CD4-positive, CD25-positive, alpha-beta regulatory T cell (primary cell): Measurements from ENCODE around the gene ZNF771. TPM values are rescaled to one million over a fixed set of nuclear protein-coding genes. Genes with fewer than 3 reads are reported as not detected.

ENCODE experiments used
- ATAC-seq, 2 donors: fragments of 150-1000 bp; cut with Tn5 transposase; one replicate each; pipeline ENCODE4 v1.10.0; 2021; ENCODE audit warnings: low read depth in 2 of 2, moderate number of reproducible peaks in 2 of 2, moderate library complexity in 1 of 2
- DNase-seq, 3 donors: peaks; one replicate each; pipeline versions ENCODE4 v3.0.0 to v3.0.0-alpha.2; 2012 to 2022; ENCODE audit warnings: mixed read lengths in 1 of 3
- H3K27ac ChIP-seq: one replicate; pipeline ENCODE4 v1.7.0; 2013; ENCODE audit warnings: mild to moderate bottlenecking, low read length; ENCODE audit not compliant: insufficient read depth, poor library complexity, severe bottlenecking
- H3K27me3 ChIP-seq: one replicate; pipeline ENCODE4 v1.7.0; 2013; ENCODE audit warnings: low read length; ENCODE audit not compliant: control insufficient read depth, insufficient read depth
- H3K36me3 ChIP-seq: one replicate; pipeline ENCODE4 v1.7.0; 2013; ENCODE audit warnings: mild to moderate bottlenecking, low read length, moderate library complexity; ENCODE audit not compliant: control insufficient read depth, insufficient read depth
- H3K4me1 ChIP-seq: 2 replicates; pipeline ENCODE4 v1.7.0; 2013; ENCODE audit warnings: mild to moderate bottlenecking, low read length; ENCODE audit not compliant: insufficient read depth, control insufficient read depth, poor library complexity, severe bottlenecking
- H3K4me3 ChIP-seq: one replicate; pipeline ENCODE4 v1.7.0; 2013; ENCODE audit warnings: low read depth, mild to moderate bottlenecking, low read length, moderate library complexity
- H3K9me3 ChIP-seq, 2 experiments: 1 replicate in 1 of 2; 2 replicates in 1 of 2; pipeline ENCODE4 v1.7.0; 2013; ENCODE audit warnings: low read length in 2 of 2, mild to moderate bottlenecking in 1 of 2, moderate library complexity in 1 of 2; ENCODE audit not compliant: control insufficient read depth in 2 of 2
- H3K27ac Mint-ChIP-seq, 3 donors: one replicate each; pipeline ENCODE4 v1.8.0; 2020 to 2022; ENCODE audit warnings: mild to moderate bottlenecking in 3 of 3, mixed read lengths in 3 of 3, moderate library complexity in 2 of 3
- H3K27me3 Mint-ChIP-seq: one replicate; pipeline ENCODE4 v1.8.0; 2022; ENCODE audit warnings: mild to moderate bottlenecking, mixed read lengths
- H3K36me3 Mint-ChIP-seq: one replicate; pipeline ENCODE4 v1.8.0; 2020; ENCODE audit warnings: mixed read lengths
- H3K4me1 Mint-ChIP-seq, 4 donors: one replicate each; pipeline ENCODE4 v1.8.0; 2020 to 2022; ENCODE audit warnings: mixed read lengths in 4 of 4, mild to moderate bottlenecking in 1 of 4
- H3K4me3 Mint-ChIP-seq, 4 donors: one replicate each; pipeline ENCODE4 v1.8.0; 2020 to 2022; ENCODE audit warnings: mild to moderate bottlenecking in 4 of 4, mixed read lengths in 4 of 4, moderate library complexity in 3 of 4
- H3K9me3 Mint-ChIP-seq, 7 donors: one replicate each; pipeline ENCODE4 v1.8.0; 2020 to 2022; ENCODE audit warnings: mixed read lengths in 7 of 7, mild to moderate bottlenecking in 3 of 7, moderate library complexity in 2 of 7
- polyA plus RNA-seq, 4 donors: library from polyadenylated mRNA; unstranded; fragments of 300-500 nt; fragmentation: Illumina TruSeq; gene quantifications; one replicate each; pipeline ENCODE4 v1.2.3, GENCODE V29; 2021
- total RNA-seq: library from RNA; stranded (reverse); gene quantifications from one replicate; pipeline ENCODE4 v1.2.3, GENCODE V29; 2022

Gene ZNF771
- total and polyA plus RNA-seq, 5 donors from 2014 or later: 1.7 to 3.8 (median 3.1) TPM

DNA sequence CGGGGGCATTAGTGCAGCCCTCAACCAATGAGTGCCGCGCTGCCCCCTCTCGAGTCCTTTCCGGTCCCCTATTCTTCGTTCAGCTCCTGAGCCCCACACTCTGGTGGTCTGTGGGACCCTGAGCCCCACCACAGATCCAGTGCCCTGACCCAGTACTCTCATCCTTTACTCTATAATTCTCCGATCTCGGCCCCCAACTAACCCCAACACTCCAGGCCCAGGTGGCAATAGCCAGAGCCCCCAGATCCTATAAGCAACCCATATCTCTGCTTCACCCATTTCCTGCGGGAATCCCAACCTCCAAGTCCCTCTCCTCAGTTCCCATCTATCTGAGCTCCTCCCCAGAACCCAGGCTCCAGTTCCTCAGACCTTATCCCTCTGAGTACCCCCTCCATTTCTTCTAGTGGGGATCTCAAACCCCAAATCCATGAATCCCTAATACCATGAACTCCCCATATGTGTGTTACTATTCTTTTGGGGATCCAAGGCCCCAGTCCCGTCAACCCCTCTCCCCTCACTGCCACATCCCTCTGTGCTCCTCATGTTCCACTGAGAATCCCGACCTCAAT, 36.1 kb upstream of the ZNF771 start:
- Mint-ChIP-seq H3K36me3 (no peaks in the 10 kb centered on the region), H3K4me1 (peaks cover 6 to 55% (median 35%) of the 10 kb centered on the region in 4 donors), H3K4me3 (peak overlapping the region; percentile 87 to 94 (median 90)), H3K27ac (peak overlapping the region; percentile 91 to 98 (median 95)), H3K9me3 (no peaks in the 10 kb centered on the region), H3K27me3 (no peaks in the 10 kb centered on the region)
- H3K27me3 ChIP-seq: no peaks in the 10 kb centered on the region
- no peaks in the 10 kb centered on the region for H3K36me3 ChIP-seq
- peaks cover 43% of the 10 kb centered on the region for H3K4me1 ChIP-seq
- ATAC-seq (no peak), DNase-seq (no peak)
- peak overlapping the region; percentile 88 for H3K27ac ChIP-seq
- no peaks in the 10 kb centered on the region for H3K9me3 ChIP-seq
- peak overlapping the region; percentile 66 for H3K4me3 ChIP-seq

DNA sequence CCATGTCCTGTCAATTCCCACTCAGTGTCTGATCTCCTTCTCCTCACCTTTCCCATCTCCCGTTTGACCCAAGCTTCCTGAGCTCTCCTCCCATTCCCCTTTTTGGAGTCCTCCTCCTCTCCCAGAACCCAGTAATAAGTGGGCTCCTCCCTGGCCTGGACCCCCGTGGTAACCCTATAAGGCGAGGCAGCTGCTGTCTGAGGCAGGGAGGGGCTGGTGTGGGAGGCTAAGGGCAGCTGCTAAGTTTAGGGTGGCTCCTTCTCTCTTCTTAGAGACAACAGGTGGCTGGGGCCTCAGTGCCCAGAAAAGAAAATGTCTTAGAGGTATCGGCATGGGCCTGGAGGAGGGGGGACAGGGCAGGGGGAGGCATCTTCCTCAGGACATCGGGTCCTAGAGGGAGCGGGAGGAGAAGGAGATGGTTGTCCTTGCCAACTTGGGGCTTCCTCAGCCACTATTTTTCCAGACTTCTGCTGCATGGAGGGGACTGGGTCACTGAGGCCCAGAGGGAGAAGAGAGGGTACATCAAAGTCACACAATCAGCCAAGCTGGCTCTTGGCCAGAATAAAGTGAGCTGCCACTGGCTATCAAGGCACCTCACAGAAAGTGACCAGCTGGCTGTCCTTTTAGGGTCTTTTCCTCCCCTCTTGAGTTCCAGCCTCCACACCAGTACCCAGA, 35.2 kb upstream of the ZNF771 start:
- H3K27ac ChIP-seq: peak overlapping the region; percentile 30
- Mint-ChIP-seq H3K9me3 (peaks cover 0 to under 1% (median 0%) of the 10 kb centered on the region in 7 donors), H3K4me3 (peak overlapping the region; percentile 19 to 94 (median 90)), H3K36me3 (no peaks in the 10 kb centered on the region), H3K27ac (peak overlapping the region; percentile 89 to 98 (median 95)), H3K4me1 (peaks cover 6 to 52% (median 30%) of the 10 kb centered on the region in 4 donors), H3K27me3 (no peaks in the 10 kb centered on the region)
- no peaks in the 10 kb centered on the region for H3K27me3 ChIP-seq
- ATAC-seq (no peak), DNase-seq (no peak)
- H3K9me3 ChIP-seq: no peaks in the 10 kb centered on the region
- no peaks in the 10 kb centered on the region for H3K36me3 ChIP-seq
- no peak overlapping the region for H3K4me3 ChIP-seq
- H3K4me1 ChIP-seq: peaks cover 42% of the 10 kb centered on the region

DNA sequence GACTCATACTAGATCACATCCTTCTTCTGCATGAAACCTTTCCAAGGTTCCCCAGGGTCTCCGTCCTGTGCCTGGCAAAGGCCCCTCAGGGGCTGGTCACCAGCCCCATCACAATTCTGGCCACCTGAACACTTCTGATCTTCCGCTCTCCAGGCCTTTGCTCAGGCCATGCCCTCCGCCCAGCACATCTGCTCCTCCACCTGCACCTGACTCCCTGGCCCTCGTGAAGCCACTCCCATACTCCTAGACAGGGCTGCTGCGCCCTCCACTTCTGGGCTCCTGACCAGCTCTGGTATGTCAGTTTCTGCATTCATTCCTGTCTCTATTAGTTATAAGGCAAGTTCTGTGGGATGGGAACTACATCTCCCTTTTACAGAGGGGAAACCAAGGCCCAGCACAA, 34.7 kb upstream of the ZNF771 start:
- peak overlapping the region; percentile 30 for H3K27ac ChIP-seq
- no peak for DNase-seq

DNA sequence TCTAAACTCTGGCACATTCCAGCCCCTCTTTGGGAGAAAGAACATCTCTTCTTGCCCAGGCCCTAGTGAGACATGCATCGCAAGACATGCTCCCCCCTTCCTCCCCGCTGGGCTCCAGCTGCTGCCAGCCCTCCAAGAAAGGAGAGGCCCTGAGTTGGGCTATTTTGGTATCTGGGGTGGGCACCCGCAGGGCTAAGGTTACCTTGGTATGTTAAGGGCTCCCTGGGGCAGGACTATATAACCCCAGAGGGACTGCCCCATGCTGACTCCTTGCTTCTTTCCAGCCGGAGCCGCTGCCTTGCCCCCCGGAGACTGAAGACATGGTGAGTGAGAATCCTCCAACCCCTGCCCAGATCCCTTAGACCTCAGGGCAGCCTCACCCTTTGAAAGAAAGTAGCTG, 32.9 kb upstream of the ZNF771 start, which contains the start of gene MYL11:
Gene MYL11, plus strand, starts transcription at position 265 of the 400 bp plus-strand sequence. Its CDS starts 56 bp downstream, at position 321.
- no peak within 1 kb of the TSS for H3K27ac ChIP-seq
- ATAC-seq (no peak), DNase-seq (no peak)
- Mint-ChIP-seq H3K27ac (peak within 1 kb of the TSS; percentile 75 to 100 (median 82)), H3K9me3 (peaks cover 0 to 2% (median 0%) of the 10 kb centered on the region in 7 donors), H3K4me3 (peak within 1 kb of the TSS in 2 of 4 donors; percentile 15 to 64), H3K27me3 (peaks cover 9% of the 10 kb centered on the region), H3K4me1 (peaks cover 0 to 52% (median 27%) of the 10 kb centered on the region in 4 donors), H3K36me3 (no peaks in the 10 kb centered on the region)
- no peak within 1 kb of the TSS for H3K4me3 ChIP-seq
- peaks cover 38% of the 10 kb centered on the region for H3K4me1 ChIP-seq
- no peaks in the 10 kb centered on the region for H3K36me3 ChIP-seq
- no peaks in the 10 kb centered on the region for H3K27me3 ChIP-seq
- no peaks in the 10 kb centered on the region for H3K9me3 ChIP-seq

More for the DNA sequence above, 34.7 kb upstream of the ZNF771 start:
- Histone ChIP-seq H3K36me3 (no peaks in the 10 kb centered on the region), H3K9me3 (no peaks in the 10 kb centered on the region), H3K4me1 (peaks cover 42% of the 10 kb centered on the region), H3K4me3 (no peak overlapping the region), H3K27me3 (no peaks in the 10 kb centered on the region)
- Mint-ChIP-seq H3K27ac (peak overlapping the region; percentile 89 to 98 (median 95)), H3K4me3 (peak overlapping the region in 3 of 4 donors; percentile 23 to 64 (median 48)), H3K27me3 (peaks cover 1% of the 10 kb centered on the region), H3K9me3 (peaks cover 0 to 2% (median 0%) of the 10 kb centered on the region in 7 donors), H3K36me3 (no peaks in the 10 kb centered on the region), H3K4me1 (peaks cover 6 to 52% (median 28%) of the 10 kb centered on the region in 4 donors)
- no peak for ATAC-seq

DNA sequence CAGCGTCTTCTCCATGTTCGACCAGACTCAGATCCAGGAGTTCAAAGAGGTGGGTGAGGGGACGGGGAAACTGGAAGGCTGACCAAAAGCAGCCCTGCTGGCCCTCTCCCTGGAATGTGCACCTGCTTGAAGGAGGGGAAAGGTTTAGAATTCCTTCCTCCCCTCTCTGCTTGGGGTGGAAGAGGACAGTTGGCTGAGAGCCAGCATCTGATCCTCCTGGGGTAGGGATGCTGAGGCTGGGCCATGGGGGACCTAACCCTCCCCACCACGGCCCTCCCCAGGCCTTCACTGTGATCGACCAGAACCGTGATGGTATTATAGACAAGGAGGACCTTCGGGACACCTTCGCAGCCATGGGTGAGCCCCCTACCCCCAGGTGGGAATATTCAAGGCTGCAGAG, 31.5 kb upstream of the ZNF771 start:
- Mint-ChIP-seq H3K36me3 (peaks cover 4% of the 10 kb centered on the region), H3K27ac (peak overlapping the region in 2 of 3 donors; percentile 75 to 100), H3K4me1 (peaks cover 0 to 60% (median 35%) of the 10 kb centered on the region in 4 donors), H3K27me3 (peaks cover 9% of the 10 kb centered on the region), H3K4me3 (peak overlapping the region in 1 of 4 donors; percentile 15), H3K9me3 (peaks cover 0 to 2% (median 0%) of the 10 kb centered on the region in 7 donors)
- DNase-seq: no peak
- Histone ChIP-seq H3K4me1 (peaks cover 50% of the 10 kb centered on the region), H3K4me3 (no peak overlapping the region), H3K36me3 (no peaks in the 10 kb centered on the region), H3K27ac (peak overlapping the region; percentile 100), H3K9me3 (no peaks in the 10 kb centered on the region), H3K27me3 (no peaks in the 10 kb centered on the region)
- no peak for ATAC-seq

DNA sequence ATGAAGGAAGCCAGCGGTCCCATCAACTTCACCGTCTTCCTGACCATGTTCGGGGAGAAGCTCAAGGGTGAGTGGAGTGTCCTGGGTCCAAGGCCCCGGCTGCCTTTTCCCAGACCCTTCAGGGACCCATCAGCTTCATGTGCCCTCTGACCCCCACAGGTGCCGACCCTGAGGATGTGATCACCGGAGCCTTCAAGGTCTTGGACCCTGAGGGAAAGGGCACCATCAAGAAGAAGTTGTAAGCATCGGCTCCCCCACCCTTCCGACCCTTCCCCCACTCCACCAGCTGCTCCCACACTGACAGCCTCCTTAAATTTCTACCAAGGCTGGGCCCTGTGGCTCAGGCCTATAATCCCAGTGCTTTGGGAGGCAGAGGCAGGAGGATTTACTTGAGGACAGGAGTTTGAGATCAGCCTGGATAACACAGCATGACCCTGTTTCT, 30.9 kb upstream of the ZNF771 start:
- Histone ChIP-seq H3K4me1 (peaks cover 50% of the 10 kb centered on the region), H3K9me3 (no peaks in the 10 kb centered on the region), H3K27me3 (no peaks in the 10 kb centered on the region), H3K4me3 (no peak overlapping the region), H3K27ac (peak overlapping the region; percentile 100), H3K36me3 (no peaks in the 10 kb centered on the region)
- no peak for ATAC-seq
- H3K27ac Mint-ChIP-seq: peak overlapping the region in 2 of 3 donors; percentile 100
- H3K4me3 Mint-ChIP-seq: peak overlapping the region in 1 of 4 donors; percentile 99
- H3K27me3 Mint-ChIP-seq: peaks cover 9% of the 10 kb centered on the region
- H3K4me1 Mint-ChIP-seq: peaks cover 0 to 60% (median 34%) of the 10 kb centered on the region in 4 donors
- no peak for DNase-seq
- H3K9me3 Mint-ChIP-seq: peaks cover 0 to 2% (median 0%) of the 10 kb centered on the region in 7 donors
- H3K36me3 Mint-ChIP-seq: peaks cover 4% of the 10 kb centered on the region

DNA sequence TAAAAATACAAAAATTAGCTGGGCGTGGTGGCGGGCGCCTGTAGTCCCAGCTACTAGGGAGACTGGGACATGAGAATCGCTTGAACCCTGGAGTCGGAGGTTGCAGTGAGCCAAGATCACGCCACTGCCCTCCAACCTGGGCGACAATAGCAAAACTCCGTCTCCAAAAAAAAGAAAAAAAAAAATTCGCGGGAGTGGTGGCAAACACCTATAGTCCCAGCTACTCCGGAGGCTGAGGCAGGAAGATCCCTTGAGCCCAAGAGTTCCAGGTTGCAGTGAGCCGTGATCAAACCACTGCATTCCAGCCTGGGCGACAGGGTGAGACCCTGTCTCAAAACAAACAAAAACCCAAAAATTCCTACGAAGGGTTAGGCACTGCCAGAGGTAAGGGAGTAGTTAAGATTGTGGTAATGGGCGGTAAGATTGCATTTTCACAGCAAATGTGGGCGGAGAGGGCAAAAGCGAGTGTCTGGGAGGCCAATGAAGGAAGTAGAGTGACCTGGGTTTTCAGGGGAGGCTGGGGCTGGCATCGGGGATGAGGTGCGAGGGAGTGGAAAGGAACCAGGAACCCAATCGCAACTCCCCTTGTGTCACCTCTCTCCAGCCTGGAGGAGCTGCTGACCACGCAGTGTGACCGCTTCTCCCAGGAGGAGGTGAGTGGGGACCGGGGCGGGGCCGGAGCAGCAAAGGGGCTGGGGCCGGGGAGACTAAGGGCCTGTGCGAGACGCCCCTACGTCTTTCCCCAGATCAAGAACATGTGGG, 30.2 kb upstream of the ZNF771 start:
- H3K4me1 ChIP-seq: peaks cover 54% of the 10 kb centered on the region
- DNase-seq: no peak

More for the DNA sequence above, 30.2 kb upstream of the ZNF771 start:
- no peak for ATAC-seq
- Mint-ChIP-seq H3K27ac (peak overlapping the region; percentile 93 to 100 (median 100)), H3K4me3 (peak overlapping the region; percentile 95 to 99 (median 98)), H3K4me1 (peaks cover 0 to 60% (median 30%) of the 10 kb centered on the region in 4 donors), H3K36me3 (peaks cover 4% of the 10 kb centered on the region), H3K27me3 (peaks cover 9% of the 10 kb centered on the region), H3K9me3 (peaks cover 0 to 2% (median 0%) of the 10 kb centered on the region in 7 donors)
- no peaks in the 10 kb centered on the region for H3K27me3 ChIP-seq
- peak overlapping the region; percentile 100 for H3K27ac ChIP-seq
- H3K9me3 ChIP-seq: no peaks in the 10 kb centered on the region
- no peaks in the 10 kb centered on the region for H3K36me3 ChIP-seq
- H3K4me3 ChIP-seq: peak overlapping the region; percentile 53
